ENCODE results near the gene RSF1. TPM values are rescaled to one million over a fixed set of nuclear protein-coding genes. Genes with fewer than 3 reads are reported as not detected.

Gene RSF1
- polyA plus RNA-seq, 1 experiment, result 26.8 TPM

- no peak overlapping the region for H3K27ac ChIP-seq (ENCODE audit: low read depth, low read length)
- TF ChIP-seq CTCF (IDR thresholded peaks at IDR 0.05; ENCODE audit: low read depth, low read length), result no peak
- ChIA-PET CTCF (no interaction called here), POLR2A (no interaction called here)
- peaks cover 7% of the 10 kb centered on the region for H3K9me3 ChIP-seq (ENCODE audit: control insufficient read depth, insufficient read depth, low read length)
- DNase-seq (ENCODE audit: low read depth, low spot score), result no peak
- no peak overlapping the region for H3K4me3 ChIP-seq (ENCODE audit: low read depth, low read length)
- no peaks in the 10 kb centered on the region for H3K27me3 ChIP-seq (ENCODE audit: control insufficient read depth, insufficient read depth, low read length)
Observed at GRCh38 chr11:77791301-77791700, 29.2 kb downstream of the RSF1 start.

GRCh38 chr11:77789731-77790476, 30.6 kb downstream of the RSF1 start:
- DNase-seq (ENCODE audit: low read depth, low spot score), result no peak
- Histone ChIP-seq H3K4me3 (ENCODE audit: low read depth, low read length) (no peak overlapping the region), H3K27me3 (ENCODE audit: control insufficient read depth, insufficient read depth, low read length) (no peaks in the 10 kb centered on the region), H3K9me3 (ENCODE audit: control insufficient read depth, insufficient read depth, low read length) (peaks cover 7% of the 10 kb centered on the region), H3K27ac (ENCODE audit: low read depth, low read length) (no peak overlapping the region)
- ChIA-PET POLR2A (no interaction called here), CTCF (no interaction called here)
- TF ChIP-seq CTCF (IDR thresholded peaks at IDR 0.05; ENCODE audit: low read depth, low read length), result no peak

GRCh38 chr11:77789061-77789730, 31.3 kb downstream of the RSF1 start:
- POLR2A ChIA-PET, result no interaction called here
- no peak overlapping the region for H3K4me3 ChIP-seq (ENCODE audit: low read depth, low read length)
- DNase-seq (ENCODE audit: low read depth, low spot score), result no peak
- no peak overlapping the region for H3K27ac ChIP-seq (ENCODE audit: low read depth, low read length)
- H3K27me3 ChIP-seq (ENCODE audit: control insufficient read depth, insufficient read depth, low read length), result no peaks in the 10 kb centered on the region
- TF ChIP-seq CTCF (IDR thresholded peaks at IDR 0.05; ENCODE audit: low read depth, low read length), result no peak
- CTCF ChIA-PET, result interaction anchor here (0.7 kb wide), 1 partner anchor 257 kb away, joined by 3 read pairs; no protein-coding TSS in a partner anchor
- peaks cover 7% of the 10 kb centered on the region for H3K9me3 ChIP-seq (ENCODE audit: control insufficient read depth, insufficient read depth, low read length)

GRCh38 chr11:77784572-77784971, 36.0 kb downstream of the RSF1 start:
- no peak for TF ChIP-seq CTCF (IDR thresholded peaks at IDR 0.05; ENCODE audit: low read depth, low read length)
- Histone ChIP-seq H3K27me3 (ENCODE audit: control insufficient read depth, insufficient read depth, low read length) (no peaks in the 10 kb centered on the region), H3K27ac (ENCODE audit: low read depth, low read length) (no peak overlapping the region), H3K4me3 (ENCODE audit: low read depth, low read length) (no peak overlapping the region), H3K9me3 (ENCODE audit: control insufficient read depth, insufficient read depth, low read length) (peaks cover under 1% of the 10 kb centered on the region; the same call in 1 of the 2 replicates)
- DNase-seq (ENCODE audit: low read depth, low spot score), result no peak
- ChIA-PET CTCF (no interaction called here), POLR2A (no interaction called here)

- H3K9me3 ChIP-seq (ENCODE audit: control insufficient read depth, insufficient read depth, low read length), result no peaks in the 10 kb centered on the region
- no peaks in the 10 kb centered on the region for H3K27me3 ChIP-seq (ENCODE audit: control insufficient read depth, insufficient read depth, low read length)
- TF ChIP-seq CTCF (IDR thresholded peaks at IDR 0.05; ENCODE audit: low read depth, low read length), result no peak
- CTCF ChIA-PET, result no interaction called here
- H3K4me3 ChIP-seq (ENCODE audit: low read depth, low read length), result no peak overlapping the region
- POLR2A ChIA-PET, result no interaction called here
- H3K27ac ChIP-seq (ENCODE audit: low read depth, low read length), result no peak overlapping the region
- no peak for DNase-seq (ENCODE audit: low read depth, low spot score)
Observed at GRCh38 chr11:77783025-77783424, 37.5 kb downstream of the RSF1 start.
